Thymus (tissue), 11 donors: ENCODE results near the gene MSANTD1. TPM values are rescaled to one million over a fixed set of nuclear protein-coding genes. Genes with fewer than 3 reads are reported as not detected.

Source experiments
- DNase-seq, 9 donors: peaks; one replicate each; pipeline ENCODE4 v3.0.0-alpha.2; 2013; ENCODE audit warnings: low spot score in 9 of 9, low read depth in 6 of 9, missing footprints in 1 of 9
- H3K27ac ChIP-seq, 2 donors: one replicate each; pipeline ENCODE4 v1.5.1; 2013; ENCODE audit warnings: control low read depth in 1 of 2, low read depth in 1 of 2, low read length in 1 of 2, mild to moderate bottlenecking in 1 of 2, moderate library complexity in 1 of 2
- H3K27me3 ChIP-seq, 2 donors: one replicate each; pipeline ENCODE4 v1.5.1; 2013; ENCODE audit warnings: low read length in 1 of 2; ENCODE audit not compliant: control insufficient read depth in 2 of 2, insufficient read depth in 1 of 2
- H3K36me3 ChIP-seq, 2 donors: one replicate each; pipeline ENCODE4 v1.5.1; 2013; ENCODE audit warnings: low read length in 1 of 2, mild to moderate bottlenecking in 1 of 2, moderate library complexity in 1 of 2; ENCODE audit not compliant: control insufficient read depth in 2 of 2, insufficient read depth in 2 of 2
- H3K4me1 ChIP-seq, 2 donors: one replicate each; pipeline ENCODE4 v1.5.1; 2013; ENCODE audit warnings: low read length in 2 of 2; ENCODE audit not compliant: control insufficient read depth in 2 of 2, insufficient read depth in 2 of 2
- H3K4me3 ChIP-seq, 2 donors: one replicate each; pipeline ENCODE4 v1.5.1; 2013; ENCODE audit warnings: low read length in 2 of 2, control low read depth in 1 of 2, mild to moderate bottlenecking in 1 of 2
- H3K9me3 ChIP-seq, 2 donors: one replicate each; pipeline ENCODE4 v1.5.1; 2013; ENCODE audit warnings: low read length in 1 of 2, mild to moderate bottlenecking in 1 of 2; ENCODE audit not compliant: control insufficient read depth in 2 of 2, insufficient read depth in 1 of 2
- WGBS: extraction: QIAGEN DNeasy Blood & Tissue Kit; methylation state at CpG from one replicate; pipeline ENCODE4 v1.1.7; 2013; 5-methylcytosine and 5-hydroxymethylcytosine counted together
- polyA plus RNA-seq: library from polyadenylated mRNA; stranded (reverse); fragments of 200-250 nt; gene quantifications from one replicate; pipeline ENCODE4 v1.2.3, GENCODE V29; 2013
- total RNA-seq: library from RNA; stranded (reverse); fragments of 120-200 nt; gene quantifications from one replicate; pipeline ENCODE4 v1.2.4, GENCODE V29; 2013
- donor health status: healthy.

Gene MSANTD1
- total and polyA plus RNA-seq, 2 donors = 0.33 to 1.0 TPM

GRCh38 chr4:3271131-3271530 is 22.2 kb downstream of the MSANTD1 start:
- H3K27me3 ChIP-seq = peaks cover 0 to 4% of the 10 kb centered on the region in 2 donors
- WGBS = 91% methylated on average over 14 of the region's 14 CpGs
- no peaks in the 10 kb centered on the region for H3K9me3 ChIP-seq
- H3K36me3 ChIP-seq = no peaks in the 10 kb centered on the region
- no peak overlapping the region for H3K4me3 ChIP-seq
- no peak overlapping the region for H3K27ac ChIP-seq
- no peaks in the 10 kb centered on the region for H3K4me1 ChIP-seq
- no peak for DNase-seq

GRCh38 chr4:3276986-3277385 is 28.0 kb downstream of the MSANTD1 start:
- WGBS = 94% methylated on average over 9 of the region's 9 CpGs
- Histone ChIP-seq H3K27me3 (peaks cover 0 to 7% of the 10 kb centered on the region in 2 donors), H3K4me3 (no peak overlapping the region), H3K36me3 (no peaks in the 10 kb centered on the region), H3K27ac (no peak overlapping the region), H3K9me3 (no peaks in the 10 kb centered on the region), H3K4me1 (no peaks in the 10 kb centered on the region)
- DNase-seq = no peak

GRCh38 chr4:3280466-3280865 is 31.5 kb downstream of the MSANTD1 start:
- Histone ChIP-seq H3K27ac (no peak overlapping the region), H3K27me3 (peaks cover 6 to 25% of the 10 kb centered on the region in 2 donors), H3K36me3 (no peaks in the 10 kb centered on the region), H3K4me3 (no peak overlapping the region), H3K4me1 (no peaks in the 10 kb centered on the region), H3K9me3 (peaks cover 0 to 7% of the 10 kb centered on the region in 2 donors)
- 96% methylated on average over 3 of the region's 3 CpGs for WGBS
- DNase-seq = no peak

GRCh38 chr4:3283483-3283882 is 34.5 kb downstream of the MSANTD1 start:
- H3K36me3 ChIP-seq = no peaks in the 10 kb centered on the region
- peaks cover 31 to 51% of the 10 kb centered on the region in 2 donors for H3K27me3 ChIP-seq
- no peak overlapping the region for H3K4me3 ChIP-seq
- WGBS = 92% methylated on average over 6 of the region's 6 CpGs
- H3K9me3 ChIP-seq = peaks cover 0 to 10% of the 10 kb centered on the region in 2 donors
- no peak overlapping the region for H3K27ac ChIP-seq
- H3K4me1 ChIP-seq = peaks cover 0 to 6% of the 10 kb centered on the region in 2 donors
- no peak for DNase-seq

- Histone ChIP-seq H3K4me1 (peaks cover 0 to 6% of the 10 kb centered on the region in 2 donors), H3K9me3 (peaks cover 0 to 10% of the 10 kb centered on the region in 2 donors), H3K36me3 (no peaks in the 10 kb centered on the region), H3K4me3 (no peak overlapping the region), H3K27ac (no peak overlapping the region), H3K27me3 (peaks cover 33 to 55% of the 10 kb centered on the region in 2 donors)
- no peak for DNase-seq
- 97% methylated on average over 13 of the region's 13 CpGs for WGBS
Observed at GRCh38 chr4:3283916-3284315, 35.0 kb downstream of the MSANTD1 start.

GRCh38 chr4:3284734-3285557 is 36.0 kb downstream of the MSANTD1 start:
- WGBS = 90% methylated on average over 24 of the region's 24 CpGs
- no peak overlapping the region for H3K4me3 ChIP-seq

GRCh38 chr4:3285558-3286334 is 36.8 kb downstream of the MSANTD1 start:
- H3K27ac ChIP-seq = no peak overlapping the region
- H3K36me3 ChIP-seq = no peaks in the 10 kb centered on the region
- no peak overlapping the region for H3K4me3 ChIP-seq
- no peak for DNase-seq
- H3K9me3 ChIP-seq = peaks cover 0 to 16% of the 10 kb centered on the region in 2 donors
- WGBS = 50% methylated on average over 38 of the region's 38 CpGs
- peaks cover 43 to 65% of the 10 kb centered on the region in 2 donors for H3K27me3 ChIP-seq
- H3K4me1 ChIP-seq = peaks cover 0 to 6% of the 10 kb centered on the region in 2 donors

More at GRCh38 chr4:3284734-3285557, 36.0 kb downstream of the MSANTD1 start:
- Histone ChIP-seq H3K36me3 (no peaks in the 10 kb centered on the region), H3K27me3 (peaks cover 37 to 60% of the 10 kb centered on the region in 2 donors), H3K9me3 (peaks cover 0 to 10% of the 10 kb centered on the region in 2 donors), H3K4me1 (peaks cover 0 to 6% of the 10 kb centered on the region in 2 donors), H3K27ac (no peak overlapping the region)
- no peak for DNase-seq

- peak in 1 of 9 donors; percentile 35 for DNase-seq
- WGBS = 80% methylated on average over 32 of the region's 32 CpGs
- Histone ChIP-seq H3K9me3 (peaks cover 0 to 21% of the 10 kb centered on the region in 2 donors), H3K36me3 (no peaks in the 10 kb centered on the region), H3K27ac (no peak overlapping the region), H3K27me3 (peaks cover 49 to 73% of the 10 kb centered on the region in 2 donors), H3K4me3 (no peak overlapping the region), H3K4me1 (peaks cover 0 to 6% of the 10 kb centered on the region in 2 donors)
Observed at GRCh38 chr4:3286335-3287175, 37.6 kb downstream of the MSANTD1 start.
